GM18507 (cell line): ENCODE data around the gene HLA-DMB.

Experiments
- DNase-seq: peaks from one replicate; pipeline ENCODE4 v3.0.0; 2011; ENCODE audit warnings: low read depth; ENCODE audit not compliant: insufficient read length; ENCODE audit errors: extremely low spot score
- FAIRE-seq: peaks from 2 replicates; lab custom pipeline; 2011; peaks lifted over from hg19 to GRCh38; lab: Jason Lieb, UNC

HLA-DMB gene

DNA sequence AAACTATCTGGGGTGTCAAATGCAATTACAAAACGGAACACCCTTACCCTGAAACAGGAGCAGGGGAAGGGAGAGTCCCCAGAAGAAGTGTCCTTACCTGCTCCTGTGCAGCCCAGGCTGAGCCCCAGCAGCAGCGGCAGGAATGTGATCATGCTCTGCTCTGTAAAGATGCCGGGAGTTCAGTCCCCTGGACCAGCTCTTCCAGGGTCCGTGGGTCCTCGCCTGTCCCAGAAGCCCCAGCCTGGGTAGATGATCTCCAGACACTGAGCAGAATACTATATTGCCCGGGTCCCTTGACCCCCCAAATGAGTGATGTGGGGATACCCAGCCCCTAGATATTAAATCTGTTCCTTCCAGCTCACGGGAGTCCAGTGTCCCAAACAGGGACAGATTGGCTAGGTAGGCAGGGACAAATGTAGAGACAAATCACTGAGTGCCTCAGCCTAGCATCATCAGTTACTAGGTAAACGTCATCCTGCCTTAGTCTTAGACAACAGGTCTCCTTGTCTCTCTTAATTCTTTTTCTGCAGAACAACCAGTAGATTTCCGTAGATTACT, at the start of gene HLA-DMB:
TSS of gene HLA-DMB (minus strand) at position 373 of the 558 bp plus-strand sequence. CDS start at position 152, 221 bp downstream.
- FAIRE-seq: no peak
- peak; percentile 80 for DNase-seq

DNA sequence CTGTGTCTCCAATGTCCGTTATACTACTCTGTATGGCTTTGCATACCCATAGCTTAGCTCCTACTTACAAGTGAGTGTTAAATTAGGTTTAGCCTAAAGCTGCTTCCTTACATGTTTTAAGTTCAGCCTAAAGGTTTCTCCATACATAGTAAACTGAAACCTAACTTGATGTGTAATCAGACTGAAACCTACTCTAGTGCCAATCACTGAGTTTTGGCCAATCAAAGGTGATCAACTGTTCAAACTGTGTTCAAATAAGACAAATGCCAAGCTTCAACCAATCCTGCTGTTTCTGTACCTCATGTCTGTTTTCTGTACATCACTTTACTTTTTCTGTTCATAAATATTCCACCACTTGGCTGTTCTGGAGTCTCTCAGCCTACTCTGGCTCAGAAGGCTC, 48.5 kb upstream of the HLA-DMB start:
- DNase-seq: no peak
- FAIRE-seq: peak; percentile 66

DNA sequence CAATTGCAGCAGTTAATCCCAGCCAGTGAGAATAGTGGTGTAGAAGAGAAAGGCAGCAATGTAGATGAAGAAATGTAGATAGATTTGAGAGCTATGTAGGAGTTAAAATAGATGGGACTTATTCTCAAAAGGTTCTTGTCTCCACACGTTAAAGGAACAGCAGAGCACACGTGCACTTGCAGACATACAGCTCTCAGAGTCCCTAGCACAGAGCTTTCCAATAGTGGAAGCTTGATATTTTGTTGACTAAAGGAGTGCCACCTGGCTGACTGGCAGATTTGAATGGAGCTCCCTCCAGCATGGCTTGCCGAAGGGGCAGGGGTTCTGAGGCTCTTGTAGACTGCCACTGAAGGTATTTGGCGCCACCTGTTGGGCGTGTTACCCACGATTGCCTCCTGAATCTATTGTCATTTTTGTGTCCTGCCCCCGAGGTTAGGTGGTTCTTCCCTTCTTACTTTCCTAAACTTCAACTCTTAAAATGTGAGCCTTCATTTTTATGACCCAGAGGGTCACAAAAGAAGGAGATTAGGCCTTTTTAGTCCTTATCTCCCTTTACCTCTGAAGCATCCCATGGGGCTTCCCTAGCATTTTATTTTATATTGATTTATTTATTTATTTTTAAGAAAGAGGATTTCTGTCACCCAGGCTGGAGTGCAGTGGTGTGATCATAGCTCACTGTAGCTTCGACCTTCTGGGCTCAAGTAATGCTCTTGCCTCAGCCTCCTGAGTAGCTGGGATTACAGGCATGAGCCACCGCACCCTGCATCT, 44.0 kb upstream of the HLA-DMB start:
- FAIRE-seq (peak; percentile 84), DNase-seq (no peak)

DNA sequence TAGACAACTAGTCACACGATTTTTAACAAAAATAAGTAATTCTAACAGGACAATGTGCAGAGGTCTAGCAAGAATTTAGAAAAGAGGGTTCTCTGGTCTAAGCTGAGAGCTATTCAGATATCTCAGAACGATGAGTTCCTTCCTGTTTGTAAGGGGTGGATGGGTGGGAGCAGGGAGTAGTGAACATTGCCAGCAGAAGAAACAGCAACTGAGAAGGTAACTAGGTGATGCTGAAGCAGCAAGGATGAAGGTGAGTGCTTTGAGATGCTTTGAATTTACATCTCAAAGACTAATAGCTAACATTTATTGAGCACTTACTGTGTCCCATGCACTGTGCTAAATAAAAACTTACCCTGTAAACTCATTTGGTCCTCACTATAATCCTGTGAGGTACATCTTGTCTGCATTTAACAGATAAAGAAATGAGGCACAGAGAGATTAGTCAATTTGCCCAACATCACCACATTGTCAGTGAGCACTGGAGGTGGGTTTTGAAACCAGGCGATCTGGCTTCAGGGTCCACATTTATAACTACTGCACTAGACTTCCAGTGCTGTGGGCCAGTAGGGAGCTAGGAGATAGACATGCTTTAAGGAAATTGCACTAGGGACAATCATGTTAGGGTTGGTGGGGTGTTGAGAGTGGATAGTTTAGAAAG, 43.3 kb upstream of the HLA-DMB start:
- DNase-seq: no peak
- FAIRE-seq: no peak

DNA sequence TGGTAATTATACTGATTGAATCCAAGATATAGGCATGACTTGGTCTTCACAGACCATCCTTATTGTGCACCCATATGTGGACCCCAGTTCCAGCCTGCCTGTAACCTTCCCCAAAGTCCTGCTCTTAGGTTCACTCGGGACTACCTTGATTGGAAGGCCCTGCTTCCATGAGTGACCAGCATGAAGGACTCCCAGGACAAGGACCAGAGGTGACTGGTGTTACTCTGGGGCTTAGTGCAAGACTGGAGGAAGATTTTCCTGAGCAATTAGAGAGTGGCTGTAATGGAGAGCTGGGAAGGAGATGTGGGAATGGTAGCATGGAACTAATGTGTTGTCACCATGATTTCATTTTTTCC, 42.6 kb upstream of the HLA-DMB start:
- FAIRE-seq (no peak), DNase-seq (no peak)

DNA sequence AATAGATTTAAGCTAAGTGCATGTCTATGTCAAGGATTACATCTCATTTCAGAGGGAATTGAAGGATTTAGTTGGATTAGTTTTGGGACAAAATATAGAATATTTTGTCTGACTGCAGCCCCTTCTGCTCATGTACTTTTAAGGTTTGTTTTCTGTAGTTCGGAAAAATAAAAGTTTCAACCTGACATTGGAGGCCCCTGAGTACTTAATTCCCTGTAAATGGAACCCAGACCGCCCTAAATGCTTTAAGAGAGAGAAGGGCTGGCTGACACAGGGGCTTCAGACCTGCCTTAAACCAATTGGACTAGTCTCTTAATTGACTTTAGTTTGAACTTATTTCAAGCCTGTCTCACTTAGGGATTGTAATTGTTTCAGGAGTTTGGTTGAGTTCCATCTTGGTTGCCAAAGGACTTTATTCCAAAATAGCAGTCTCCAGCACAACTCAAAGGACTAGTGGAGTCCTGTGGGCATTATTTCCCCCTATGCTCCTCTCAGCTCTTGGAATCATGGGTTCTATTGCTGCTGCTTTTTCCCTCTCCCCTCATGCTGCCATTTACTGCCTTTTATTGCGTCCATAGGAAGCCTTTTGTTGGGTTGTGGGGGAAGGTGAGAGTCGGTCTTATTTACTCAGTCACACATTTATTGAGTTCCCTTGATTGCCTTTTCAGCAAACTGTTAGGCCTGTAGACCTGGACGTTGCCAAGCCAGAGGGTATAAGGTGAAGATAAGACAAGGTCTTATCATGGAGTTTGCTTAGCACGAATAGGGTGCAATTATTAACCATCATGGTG, 42.1 kb upstream of the HLA-DMB start:
- FAIRE-seq: no peak

DNA sequence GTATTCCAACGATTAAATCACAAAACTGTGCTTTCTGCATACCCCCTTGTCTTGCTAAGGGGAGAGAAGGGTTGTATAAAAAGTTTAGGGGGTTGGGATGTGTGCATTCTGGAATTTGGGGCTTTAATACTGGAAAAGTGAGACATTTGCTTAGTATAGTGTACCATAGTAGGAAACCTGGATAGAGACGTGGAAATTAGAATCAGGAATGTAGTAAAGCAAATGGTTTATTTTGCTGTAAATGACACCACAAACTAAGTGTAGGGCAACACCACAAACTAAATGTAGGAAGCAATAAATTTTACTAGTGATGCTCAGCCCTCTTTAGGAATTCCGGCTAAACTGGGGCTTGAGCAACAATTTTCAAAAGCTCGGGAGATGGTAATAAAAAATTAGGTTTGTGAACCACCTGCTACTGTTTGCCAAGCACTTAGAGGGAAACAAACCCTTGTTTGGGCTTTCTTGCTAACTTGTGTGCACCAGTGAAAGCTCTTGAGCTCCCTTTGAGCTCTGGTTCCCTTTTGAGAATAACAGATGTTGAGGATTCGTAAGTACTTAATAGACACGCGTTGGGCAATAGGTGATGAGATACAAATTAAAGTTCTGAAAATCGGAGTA, 41.4 kb upstream of the HLA-DMB start:
- DNase-seq (no peak), FAIRE-seq (no peak)

More for the DNA sequence above, 42.1 kb upstream of the HLA-DMB start:
- DNase-seq: no peak

DNA sequence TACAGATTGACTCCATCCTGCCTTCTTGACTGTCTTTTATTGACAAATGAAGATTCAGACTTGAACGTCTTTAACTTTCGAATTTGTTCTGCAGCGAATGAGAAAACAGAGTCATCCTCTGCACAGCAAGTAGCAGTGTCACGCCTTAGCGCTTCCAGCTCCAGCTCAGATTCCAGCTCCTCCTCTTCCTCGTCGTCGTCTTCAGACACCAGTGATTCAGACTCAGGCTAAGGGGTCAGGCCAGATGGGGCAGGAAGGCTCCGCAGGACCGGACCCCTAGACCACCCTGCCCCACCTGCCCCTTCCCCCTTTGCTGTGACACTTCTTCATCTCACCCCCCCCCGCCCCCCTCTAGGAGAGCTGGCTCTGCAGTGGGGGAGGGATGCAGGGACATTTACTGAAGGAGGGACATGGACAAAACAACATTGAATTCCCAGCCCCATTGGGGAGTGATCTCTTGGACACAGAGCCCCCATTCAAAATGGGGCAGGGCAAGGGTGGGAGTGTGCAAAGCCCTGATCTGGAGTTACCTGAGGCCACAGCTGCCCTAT, 39.7 kb upstream of the HLA-DMB start:
- no peak for FAIRE-seq
- DNase-seq: no peak

DNA sequence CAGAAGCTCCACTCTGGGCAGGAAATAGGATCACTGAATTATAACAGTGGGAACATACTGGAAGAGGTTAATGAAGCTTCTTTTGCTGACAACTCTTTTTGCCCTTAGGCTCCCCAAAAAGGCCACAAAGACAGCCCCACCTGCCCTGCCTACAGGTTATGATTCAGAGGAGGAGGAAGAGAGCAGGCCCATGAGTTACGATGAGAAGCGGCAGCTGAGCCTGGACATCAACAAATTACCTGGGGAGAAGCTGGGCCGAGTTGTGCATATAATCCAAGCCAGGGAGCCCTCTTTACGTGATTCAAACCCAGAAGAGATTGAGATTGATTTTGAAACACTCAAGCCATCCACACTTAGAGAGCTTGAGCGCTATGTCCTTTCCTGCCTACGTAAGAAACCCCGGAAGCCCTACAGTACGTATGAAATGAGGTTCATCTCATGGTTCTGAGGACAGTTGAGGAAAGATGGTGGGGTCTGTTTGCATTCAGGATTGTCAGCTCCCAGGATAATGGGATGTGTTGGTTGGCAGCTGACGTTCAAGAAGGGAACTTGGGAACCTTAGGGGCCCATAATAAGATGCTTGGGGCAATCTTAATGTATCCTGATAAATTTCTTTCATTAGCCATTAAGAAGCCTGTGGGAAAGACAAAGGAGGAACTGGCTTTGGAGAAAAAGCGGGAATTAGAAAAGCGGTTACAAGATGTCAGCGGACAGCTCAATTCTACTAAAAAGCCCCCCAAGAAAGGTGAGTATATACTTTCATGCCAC, 39.1 kb upstream of the HLA-DMB start:
- DNase-seq (no peak), FAIRE-seq (no peak)

DNA sequence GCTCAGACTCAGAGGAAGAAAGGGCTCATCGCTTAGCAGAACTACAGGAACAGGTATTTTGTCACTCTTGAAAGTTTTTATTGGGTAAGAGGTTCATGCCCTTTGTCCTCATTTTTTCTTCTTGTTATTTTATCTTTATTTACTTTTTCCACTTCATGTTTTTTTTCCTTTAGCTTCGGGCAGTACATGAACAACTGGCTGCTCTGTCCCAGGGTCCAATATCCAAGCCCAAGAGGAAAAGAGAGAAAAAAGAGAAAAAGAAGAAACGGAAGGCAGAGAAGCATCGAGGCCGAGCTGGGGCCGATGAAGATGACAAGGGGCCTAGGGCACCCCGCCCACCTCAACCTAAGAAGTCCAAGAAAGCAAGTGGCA, 37.1 kb upstream of the HLA-DMB start:
- DNase-seq: no peak
- FAIRE-seq: no peak

DNA sequence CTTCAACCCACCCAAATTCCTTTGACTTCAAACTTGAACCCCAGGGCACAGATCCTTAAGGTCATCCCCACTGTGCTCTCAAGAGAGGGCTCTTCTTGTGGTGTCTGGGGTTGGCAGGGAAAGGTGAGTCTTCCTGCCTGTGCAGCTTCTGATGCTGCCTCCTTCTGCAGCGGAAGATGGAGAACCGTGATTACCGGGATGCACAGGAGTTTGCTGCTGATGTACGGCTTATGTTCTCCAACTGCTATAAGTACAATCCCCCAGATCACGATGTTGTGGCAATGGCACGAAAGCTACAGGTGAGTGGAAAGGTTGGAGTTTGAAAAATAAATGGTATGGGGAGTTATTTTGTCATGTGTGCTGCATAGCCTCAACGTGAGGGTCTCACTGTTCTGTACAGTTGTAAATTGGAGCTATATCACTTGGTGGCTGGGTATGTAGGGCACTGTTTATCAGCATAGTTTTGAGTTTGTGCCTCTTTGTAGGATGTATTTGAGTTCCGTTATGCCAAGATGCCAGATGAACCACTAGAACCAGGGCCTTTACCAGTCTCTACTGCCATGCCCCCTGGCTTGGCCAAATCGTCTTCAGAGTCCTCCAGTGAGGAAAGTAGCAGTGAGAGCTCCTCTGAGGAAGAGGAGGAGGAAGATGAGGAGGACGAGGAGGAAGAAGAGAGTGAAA, 36.6 kb upstream of the HLA-DMB start:
- FAIRE-seq: no peak
- no peak for DNase-seq

DNA sequence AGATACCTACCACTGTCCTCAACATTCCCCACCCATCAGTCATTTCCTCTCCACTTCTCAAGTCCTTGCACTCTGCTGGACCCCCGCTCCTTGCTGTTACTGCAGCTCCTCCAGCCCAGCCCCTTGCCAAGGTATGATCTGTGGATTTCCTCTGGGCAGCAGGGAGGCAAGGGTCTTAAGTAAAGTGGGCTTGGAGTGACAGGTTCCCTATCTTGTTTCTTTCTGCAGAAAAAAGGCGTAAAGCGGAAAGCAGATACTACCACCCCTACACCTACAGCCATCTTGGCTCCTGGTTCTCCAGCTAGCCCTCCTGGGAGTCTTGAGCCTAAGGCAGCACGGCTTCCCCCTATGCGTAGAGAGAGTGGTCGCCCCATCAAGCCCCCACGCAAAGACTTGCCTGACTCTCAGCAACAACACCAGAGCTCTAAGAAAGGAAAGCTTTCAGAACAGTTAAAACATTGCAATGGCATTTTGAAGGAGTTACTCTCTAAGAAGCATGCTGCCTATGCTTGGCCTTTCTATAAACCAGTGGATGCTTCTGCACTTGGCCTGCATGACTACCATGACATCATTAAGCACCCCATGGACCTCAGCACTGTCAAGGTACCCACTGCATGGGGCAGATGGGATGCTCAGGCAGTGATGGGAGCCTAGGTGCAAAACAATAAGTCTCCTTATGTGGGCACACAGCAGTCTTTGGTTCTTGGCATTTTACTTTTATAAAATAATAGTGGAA, 35.7 kb upstream of the HLA-DMB start:
- DNase-seq: no peak
- FAIRE-seq: no peak

DNA sequence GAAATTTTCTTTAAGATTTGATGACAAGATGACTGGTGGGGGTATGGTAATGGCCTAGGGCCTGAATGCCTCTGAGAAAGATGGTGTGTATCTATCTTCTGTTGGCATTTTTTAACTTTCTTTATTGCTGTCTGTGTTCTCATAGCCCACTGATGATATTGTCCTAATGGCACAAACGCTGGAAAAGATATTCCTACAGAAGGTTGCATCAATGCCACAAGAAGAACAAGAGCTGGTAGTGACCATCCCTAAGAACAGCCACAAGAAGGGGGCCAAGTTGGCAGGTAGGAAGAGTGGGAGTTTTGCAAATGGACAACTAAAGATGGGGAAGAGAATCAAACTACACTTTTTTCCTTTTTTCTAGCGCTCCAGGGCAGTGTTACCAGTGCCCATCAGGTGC, 35.1 kb upstream of the HLA-DMB start:
- DNase-seq: no peak
- FAIRE-seq: no peak

DNA sequence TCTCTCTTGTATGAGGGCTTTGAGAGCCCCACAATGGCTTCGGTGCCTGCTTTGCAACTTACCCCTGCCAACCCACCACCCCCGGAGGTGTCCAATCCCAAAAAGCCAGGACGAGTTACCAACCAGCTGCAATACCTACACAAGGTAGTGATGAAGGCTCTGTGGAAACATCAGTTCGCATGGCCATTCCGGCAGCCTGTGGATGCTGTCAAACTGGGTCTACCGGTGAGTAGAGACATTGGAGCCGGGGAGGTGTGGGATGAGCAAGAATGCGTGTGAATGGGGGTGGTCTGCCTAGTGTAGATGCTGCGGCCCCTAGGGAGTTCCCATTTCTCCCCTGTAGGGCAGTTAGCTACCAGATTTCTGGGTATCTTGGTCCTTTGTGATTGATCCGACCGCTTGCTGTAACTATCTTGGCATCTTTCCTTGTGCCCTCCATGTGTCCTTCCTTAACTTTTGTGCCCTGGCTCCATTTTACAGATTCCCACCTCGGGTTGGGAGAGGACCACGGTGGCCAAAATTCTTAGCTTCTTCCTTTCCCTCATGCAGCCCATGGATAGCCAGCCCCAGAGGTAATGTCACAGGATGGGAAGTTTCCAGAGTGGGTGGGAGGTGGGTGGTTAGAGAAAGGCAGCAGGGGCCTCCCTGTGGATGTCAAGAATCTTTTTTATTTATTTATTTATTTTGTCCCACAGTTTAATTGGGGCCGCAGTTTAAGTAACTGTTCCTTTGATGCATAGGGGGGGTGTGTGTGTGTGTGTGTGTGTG, 33.9 kb upstream of the HLA-DMB start:
- no peak for FAIRE-seq
- DNase-seq: no peak

DNA sequence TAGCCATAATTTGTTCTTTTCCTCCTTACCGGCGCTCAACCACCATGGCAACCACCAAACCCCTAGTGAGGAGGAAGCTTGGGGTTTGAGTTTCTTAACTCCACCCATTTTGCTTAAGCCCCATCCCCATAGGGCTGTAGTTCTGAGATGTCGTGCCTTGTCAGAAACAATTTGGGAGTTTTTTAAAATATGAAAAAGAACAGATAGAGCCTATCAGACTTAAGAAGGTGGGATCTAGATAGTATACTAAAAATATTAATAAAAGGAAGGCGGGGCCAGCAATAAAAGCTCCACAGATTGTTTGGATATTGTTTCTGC, 33.1 kb upstream of the HLA-DMB start:
- DNase-seq (no peak), FAIRE-seq (no peak)

DNA sequence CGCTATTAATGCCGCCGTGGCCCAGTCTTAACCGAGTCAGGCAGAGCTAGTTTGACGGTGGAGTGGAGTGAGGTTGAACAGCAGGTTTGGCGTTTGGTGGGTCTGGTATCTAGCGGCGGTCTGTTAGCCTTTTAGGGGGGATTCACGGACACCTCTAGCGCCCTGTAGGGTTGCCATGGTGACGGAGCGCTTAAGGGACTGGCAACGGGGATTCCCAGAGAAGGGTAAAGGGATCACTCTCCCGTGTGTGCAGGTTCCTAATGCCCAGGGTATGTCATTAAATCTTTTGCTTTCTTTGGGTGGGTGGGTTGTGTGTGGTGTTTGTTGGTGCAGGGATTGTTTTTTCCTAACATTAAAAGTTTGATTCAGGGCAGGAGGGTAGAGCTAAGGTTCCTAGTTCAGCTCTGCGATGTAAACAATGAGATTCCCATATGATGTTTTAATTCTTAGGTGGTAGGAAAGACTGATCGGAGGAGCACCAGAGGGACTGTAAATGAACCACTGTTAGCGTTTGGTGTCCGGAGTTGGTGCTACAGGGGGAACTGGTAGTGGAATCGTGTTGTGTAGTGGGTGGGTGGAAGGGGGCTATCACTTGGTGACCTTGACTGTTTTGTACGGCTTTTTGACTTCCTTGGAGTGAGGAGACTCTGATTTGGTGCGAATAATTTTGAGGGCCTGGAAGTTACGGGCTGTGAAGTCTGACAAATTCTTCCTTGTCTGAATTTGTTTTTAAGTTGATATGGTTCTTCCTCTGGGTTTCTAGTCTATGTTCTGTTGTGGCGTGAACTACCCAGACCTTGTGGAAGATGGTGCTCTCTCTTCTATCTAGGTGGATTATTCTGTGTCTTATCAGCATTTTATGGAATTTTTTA, 32.6 kb upstream of the HLA-DMB start:
- DNase-seq (no peak), FAIRE-seq (no peak)
